ENCODE data around the gene SOST.

Gene SOST

GRCh38 chr17:43740541-43740940, 18.1 kb downstream of the SOST start (continued):
- TF ChIP-seq ZBTB10 (tag by site-specific recombination; IDR thresholded peaks at IDR 0.05) (no peak), ZBTB48 (tag by site-specific recombination; IDR thresholded peaks at IDR 0.05) (no peak), ELK4 (IDR thresholded peaks at IDR 0.05; ENCODE audit: borderline replicate concordance, low read depth, low read length) (no peak), ZNF629 (tag by site-specific recombination; IDR thresholded peaks at IDR 0.05) (no peak), ZNF19 (tag by site-specific recombination; IDR thresholded peaks at IDR 0.05; ENCODE audit: low read depth) (no peak), ZNF18 (tag by site-specific recombination; IDR thresholded peaks at IDR 0.05) (no peak), BCL11B (tag by site-specific recombination; IDR thresholded peaks at IDR 0.05; ENCODE audit: low read depth) (no peak), ZNF600 (tag by site-specific recombination; IDR thresholded peaks at IDR 0.05) (no peak), ZBTB8A (tag by site-specific recombination; IDR thresholded peaks at IDR 0.05) (no peak), TCF7L2 (IDR thresholded peaks at IDR 0.05; ENCODE audit: borderline replicate concordance, low read depth, low read length) (no peak)

GRCh38 chr17:43737722-43738121, 20.9 kb downstream of the SOST start:
- Histone ChIP-seq H3K36me3 (ENCODE audit: control insufficient read depth in 2 of 2, insufficient read depth in 1 of 2, low read length in 2 of 2) (no peaks in the 10 kb centered on the region), H3K4me1 (ENCODE audit: control insufficient read depth, insufficient read depth, low read length) (no peaks in the 10 kb centered on the region), H3K9me3 (ENCODE audit: control insufficient read depth, insufficient read depth, low read depth, low read length) (no peaks in the 10 kb centered on the region), H3K4me3 (ENCODE audit: low read depth, low read length) (no peak overlapping the region), H3K27ac (ENCODE audit: extremely low read depth, low read depth, low read length) (no peak overlapping the region)
- ChIA-PET CTCF (interaction anchor here (0.6 to 4.6 kb wide), 5 partner anchors 17 to 215 kb away, joined by 4 to 23 read pairs (median 7); partner anchors contain the start of gene SOST), POLR2A (no interaction called here)
- no peak for TF ChIP-seq ZNF16 (tag by site-specific recombination; IDR thresholded peaks at IDR 0.05; ENCODE audit: low read depth)
- no peak for TF ChIP-seq SCRT1 (tag by site-specific recombination; IDR thresholded peaks at IDR 0.05; ENCODE audit: borderline replicate concordance)
- no peak for TF ChIP-seq ZNF510 (tag by site-specific recombination; IDR thresholded peaks at IDR 0.05; ENCODE audit: insufficient replicate concordance)

- Histone ChIP-seq H3K4me1 (ENCODE audit: control insufficient read depth, insufficient read depth, low read length) (no peaks in the 10 kb centered on the region), H3K27ac (ENCODE audit: extremely low read depth, low read depth, low read length) (no peak overlapping the region), H3K36me3 (ENCODE audit: control insufficient read depth in 2 of 2, insufficient read depth in 1 of 2, low read length in 2 of 2) (no peaks in the 10 kb centered on the region), H3K4me3 (ENCODE audit: low read depth, low read length) (no peak overlapping the region), H3K9me3 (ENCODE audit: control insufficient read depth, insufficient read depth, low read depth, low read length) (no peaks in the 10 kb centered on the region)
- no peak for TF ChIP-seq YY2 (tag by site-specific recombination; IDR thresholded peaks at IDR 0.05)
- no peak for TF ChIP-seq ZNF335 (tag by site-specific recombination; conservative IDR thresholded peaks at IDR 0.05)
- TF ChIP-seq ZNF202 (tag by site-specific recombination; IDR thresholded peaks at IDR 0.05; ENCODE audit: borderline replicate concordance): no peak
- TF ChIP-seq ZNF175 (tag by site-specific recombination; IDR thresholded peaks at IDR 0.05): no peak
- TF ChIP-seq ZNF157 (tag by site-specific recombination; IDR thresholded peaks at IDR 0.05): no peak
- TF ChIP-seq ZNF530 (tag by site-specific recombination; IDR thresholded peaks at IDR 0.05; ENCODE audit: low read depth): no peak
- no peak for TF ChIP-seq ZNF624 (tag by site-specific recombination; IDR thresholded peaks at IDR 0.05)
- no peak for TF ChIP-seq ZSCAN23 (tag by site-specific recombination; IDR thresholded peaks at IDR 0.05)
- TF ChIP-seq ZNF302 (tag by site-specific recombination; IDR thresholded peaks at IDR 0.05; ENCODE audit: low read depth): no peak
- no peak for TF ChIP-seq INSM2 (tag by site-specific recombination; IDR thresholded peaks at IDR 0.05)
- TF ChIP-seq OSR2 (tag by site-specific recombination; IDR thresholded peaks at IDR 0.05): no peak
- ChIA-PET POLR2A (no interaction called here), CTCF (interaction anchor here (1.4 to 4.6 kb wide), 2 partner anchors 8 to 23 kb away, joined by 5 to 23 read pairs; partner anchors contain the start of gene SOST)
These were observed 22.2 kb downstream of the SOST start for GRCh38 chr17:43736389-43736788.
